Effector memory CD8-positive, alpha-beta T cell (primary cell): Measurements from ENCODE around the gene HAUS1.
"Not testable (repeated sequence)": the region's sequence is repeated elsewhere in the genome, so short reads cannot be mapped to it uniquely, and the experiment has no call there.

Experiments used
- ATAC-seq: fragments of 150-1000 bp; cut with Tn5 transposase; replicated peaks from 2 replicates; pipeline ENCODE4 v1.10.0; 2021; ENCODE audit warnings: mild to moderate bottlenecking, moderate library complexity
- DNase-seq, 3 experiments: peaks; one replicate each; pipeline ENCODE4 v3.0.0; 2021
- H3K27ac Mint-ChIP-seq, 2 donors: one replicate each; pipeline ENCODE4 v1.8.0; 2022; ENCODE audit warnings: mild to moderate bottlenecking in 2 of 2, mixed read lengths in 2 of 2, moderate library complexity in 2 of 2
- H3K27me3 Mint-ChIP-seq, 2 donors: one replicate each; pipeline ENCODE4 v1.8.0; 2022; ENCODE audit warnings: mixed read lengths in 2 of 2
- H3K36me3 Mint-ChIP-seq: one replicate; pipeline ENCODE4 v1.8.0; 2022; ENCODE audit warnings: mild to moderate bottlenecking, moderate library complexity, mixed read lengths; ENCODE audit not compliant: insufficient read depth
- H3K4me1 Mint-ChIP-seq, 2 donors: one replicate each; pipeline ENCODE4 v1.8.0; 2022; ENCODE audit warnings: low read depth in 2 of 2, mixed read lengths in 2 of 2
- H3K4me3 Mint-ChIP-seq, 2 donors: one replicate each; pipeline ENCODE4 v1.8.0; 2022; ENCODE audit warnings: mild to moderate bottlenecking in 2 of 2, mixed read lengths in 2 of 2, moderate library complexity in 2 of 2
- H3K9me3 Mint-ChIP-seq, 2 donors: one replicate each; pipeline ENCODE4 v1.8.0; 2022; ENCODE audit warnings: mixed read lengths in 2 of 2

Gene HAUS1

DNA sequence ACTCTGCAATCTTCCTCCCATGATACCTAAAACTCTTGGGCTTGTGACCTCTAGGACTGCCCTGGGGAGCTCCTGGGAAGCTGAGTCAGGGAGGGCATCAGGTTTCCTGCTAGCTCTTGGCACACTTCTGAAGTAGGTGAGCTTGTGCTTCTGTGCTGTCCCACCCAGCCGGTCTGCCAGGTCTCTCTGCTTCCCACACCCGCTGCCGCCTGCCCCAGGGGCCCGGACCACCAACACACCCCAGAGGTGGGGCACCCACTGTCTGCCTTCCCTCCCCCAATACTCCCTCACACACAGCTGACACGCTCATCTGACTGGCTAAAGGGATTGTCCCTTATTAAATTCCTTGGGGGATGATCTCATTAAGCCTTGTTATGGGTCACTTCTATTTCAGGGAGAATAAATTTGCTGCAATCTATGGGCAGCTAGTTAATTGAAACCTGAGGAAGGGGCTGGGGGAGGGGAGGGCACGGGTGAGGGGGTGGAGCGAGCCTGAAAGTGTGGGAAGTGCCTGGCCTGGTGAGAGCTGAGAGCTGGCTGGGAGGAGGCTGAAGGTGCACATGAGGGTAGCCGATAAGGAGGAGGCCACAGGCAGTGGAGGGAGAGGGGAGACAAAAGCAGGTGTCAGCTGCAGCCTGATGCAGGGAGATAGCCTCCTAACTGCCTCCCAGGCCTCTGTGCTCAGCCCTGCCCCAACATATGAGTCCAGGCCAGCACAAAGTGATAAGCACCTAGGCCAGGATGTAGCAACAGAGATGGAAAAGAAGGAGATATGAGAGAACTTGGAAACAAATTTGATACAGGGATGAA, 48.8 kb downstream of the HAUS1 start:
- DNase-seq: no peak
- H3K36me3 Mint-ChIP-seq: no peaks in the 10 kb centered on the region
- no peak overlapping the region for H3K27ac Mint-ChIP-seq
- H3K9me3 Mint-ChIP-seq: no peaks in the 10 kb centered on the region
- H3K27me3 Mint-ChIP-seq: no peaks in the 10 kb centered on the region
- H3K4me1 Mint-ChIP-seq: peaks cover 32 to 48% of the 10 kb centered on the region in 2 donors
- no peak overlapping the region for H3K4me3 Mint-ChIP-seq
- ATAC-seq: no peak

DNA sequence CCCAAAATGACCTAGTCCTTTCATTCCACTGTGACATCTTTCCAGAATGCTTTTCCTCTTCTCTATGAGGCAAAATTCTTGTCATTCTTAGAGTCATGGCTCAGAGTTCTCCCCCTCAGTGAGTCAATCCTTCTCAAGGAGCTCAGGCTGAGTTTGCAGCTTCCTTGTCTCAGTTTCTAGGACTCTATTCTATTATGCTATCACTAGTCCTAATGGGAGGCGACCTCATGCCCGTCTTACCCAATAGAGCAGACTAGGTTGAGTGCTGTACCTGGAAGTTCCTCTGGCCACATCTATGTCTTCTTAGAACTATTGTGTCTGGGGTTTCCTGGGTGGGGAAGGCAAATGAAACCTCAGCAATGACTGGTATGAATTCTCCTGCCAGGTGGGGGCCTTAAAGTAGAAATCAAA, 51.5 kb downstream of the HAUS1 start:
- H3K27me3 Mint-ChIP-seq: no peaks in the 10 kb centered on the region
- ATAC-seq: peak; percentile 97
- H3K4me3 Mint-ChIP-seq: peak overlapping the region; percentile 42 to 72
- H3K9me3 Mint-ChIP-seq: no peaks in the 10 kb centered on the region
- H3K27ac Mint-ChIP-seq: peak overlapping the region; percentile 92
- H3K36me3 Mint-ChIP-seq: no peaks in the 10 kb centered on the region
- peaks cover 27 to 41% of the 10 kb centered on the region in 2 donors for H3K4me1 Mint-ChIP-seq
- DNase-seq: peak in 2 of 3 experiments; percentile 11 to 14

- H3K9me3 Mint-ChIP-seq: no peaks in the 10 kb centered on the region
- no peaks in the 10 kb centered on the region for H3K36me3 Mint-ChIP-seq
- ATAC-seq (peak; percentile 41), DNase-seq (no peak)
- peak overlapping the region; percentile 92 for H3K27ac Mint-ChIP-seq
- H3K27me3 Mint-ChIP-seq: no peaks in the 10 kb centered on the region
- H3K4me1 Mint-ChIP-seq: peaks cover 27 to 41% of the 10 kb centered on the region in 2 donors
- H3K4me3 Mint-ChIP-seq: peak overlapping the region; percentile 42 to 72
These were observed 52.0 kb downstream of the HAUS1 start for GRCh38 chr18:46156124-46156745.

GRCh38 chr18:46156843-46157242, 52.7 kb downstream of the HAUS1 start:
- Mint-ChIP-seq H3K27me3 (no peaks in the 10 kb centered on the region), H3K27ac (peak overlapping the region; percentile 92), H3K9me3 (no peaks in the 10 kb centered on the region), H3K36me3 (no peaks in the 10 kb centered on the region), H3K4me3 (peak overlapping the region; percentile 42 to 72), H3K4me1 (peaks cover 27 to 41% of the 10 kb centered on the region in 2 donors)
- no peak for DNase-seq
- no peak for ATAC-seq

- Mint-ChIP-seq H3K4me1 (peaks cover 32 to 46% of the 10 kb centered on the region in 2 donors), H3K9me3 (no peaks in the 10 kb centered on the region), H3K27me3 (no peaks in the 10 kb centered on the region), H3K4me3 (no peak overlapping the region), H3K36me3 (no peaks in the 10 kb centered on the region), H3K27ac (no peak overlapping the region)
- DNase-seq: no peak
- no peak for ATAC-seq
These were observed 54.3 kb downstream of the HAUS1 start for GRCh38 chr18:46158499-46158898.

DNA sequence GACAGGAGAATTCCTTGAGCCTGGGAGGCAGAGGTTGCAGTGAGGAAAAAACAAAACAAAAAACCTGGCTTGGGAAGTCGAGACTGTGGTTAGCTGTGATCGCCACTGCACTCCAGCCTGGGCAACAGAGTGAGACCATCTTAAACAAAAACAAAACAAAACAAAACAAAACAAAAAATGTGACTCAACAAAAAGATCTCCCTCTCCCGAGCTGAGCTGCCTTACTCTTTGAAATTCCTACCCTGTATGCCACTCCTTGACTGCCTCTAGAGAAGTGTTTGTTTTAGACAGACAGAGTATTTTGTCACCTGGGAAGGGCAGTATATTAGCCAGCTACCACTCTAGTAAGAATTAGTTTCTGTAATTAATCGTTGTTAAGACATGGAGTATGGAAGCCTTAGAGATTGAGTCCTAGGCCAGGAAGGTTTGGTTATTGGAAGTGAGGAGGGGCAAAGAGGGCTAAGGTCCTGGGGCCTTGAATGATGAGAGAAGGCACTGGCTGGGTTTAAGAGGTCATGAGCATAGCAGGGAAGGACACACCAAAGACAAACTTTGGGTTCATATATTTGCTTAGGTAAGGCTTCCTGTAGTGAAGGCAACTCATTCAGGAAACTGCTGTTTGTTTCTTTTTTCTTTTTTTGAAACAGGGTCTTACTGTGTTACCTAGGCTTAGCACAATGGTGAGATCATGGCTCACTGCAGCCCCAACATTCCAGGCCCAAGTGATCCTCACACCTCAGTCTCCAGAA, 56.0 kb downstream of the HAUS1 start:
- no peaks in the 10 kb centered on the region for H3K9me3 Mint-ChIP-seq
- DNase-seq (no peak), ATAC-seq (no peak)
- no peak overlapping the region for H3K4me3 Mint-ChIP-seq
- no peaks in the 10 kb centered on the region for H3K27me3 Mint-ChIP-seq
- peaks cover 31 to 37% of the 10 kb centered on the region in 2 donors for H3K4me1 Mint-ChIP-seq
- H3K27ac Mint-ChIP-seq: no peak overlapping the region
- no peaks in the 10 kb centered on the region for H3K36me3 Mint-ChIP-seq

DNA sequence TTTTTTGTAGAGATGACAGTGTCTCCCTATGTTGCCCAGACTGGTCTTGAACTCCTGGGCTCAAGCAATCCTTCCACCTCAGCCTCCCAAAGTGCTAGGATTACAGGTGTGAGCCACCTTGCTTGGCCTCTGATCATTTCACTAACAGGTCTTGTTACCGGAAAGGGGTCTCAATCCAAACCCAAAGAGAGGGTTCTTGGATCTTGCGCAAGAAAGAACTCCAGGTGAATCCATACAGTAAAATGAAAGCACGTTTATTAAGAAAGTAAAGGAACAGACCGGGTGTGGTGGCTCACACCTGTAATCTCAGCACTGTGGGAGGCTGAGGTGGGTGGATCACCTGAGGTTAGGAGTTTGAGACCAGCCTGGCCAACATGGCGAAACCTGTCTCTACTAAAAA, 56.7 kb downstream of the HAUS1 start:
- H3K27ac Mint-ChIP-seq, H3K36me3 Mint-ChIP-seq, H3K4me3 Mint-ChIP-seq, H3K9me3 Mint-ChIP-seq, DNase-seq, ATAC-seq, H3K27me3 Mint-ChIP-seq: not testable (repeated sequence)
- peaks cover 25 to 31% of the 10 kb centered on the region in 2 donors for H3K4me1 Mint-ChIP-seq

GRCh38 chr18:46161703-46162396, 57.7 kb downstream of the HAUS1 start:
- no peak overlapping the region for H3K4me3 Mint-ChIP-seq
- ATAC-seq: no peak
- H3K36me3 Mint-ChIP-seq: no peaks in the 10 kb centered on the region
- H3K27ac Mint-ChIP-seq: no peak overlapping the region
- DNase-seq: no peak
- no peaks in the 10 kb centered on the region for H3K9me3 Mint-ChIP-seq
- no peaks in the 10 kb centered on the region for H3K27me3 Mint-ChIP-seq
- H3K4me1 Mint-ChIP-seq: peaks cover 14 to 26% of the 10 kb centered on the region in 2 donors

- no peaks in the 10 kb centered on the region for H3K9me3 Mint-ChIP-seq
- DNase-seq (no peak), ATAC-seq (no peak)
- no peaks in the 10 kb centered on the region for H3K27me3 Mint-ChIP-seq
- H3K36me3 Mint-ChIP-seq: no peaks in the 10 kb centered on the region
- no peak overlapping the region for H3K4me3 Mint-ChIP-seq
- peaks cover 10 to 19% of the 10 kb centered on the region in 2 donors for H3K4me1 Mint-ChIP-seq
- no peak overlapping the region for H3K27ac Mint-ChIP-seq
These were observed 58.9 kb downstream of the HAUS1 start for GRCh38 chr18:46163091-46163490.

DNA sequence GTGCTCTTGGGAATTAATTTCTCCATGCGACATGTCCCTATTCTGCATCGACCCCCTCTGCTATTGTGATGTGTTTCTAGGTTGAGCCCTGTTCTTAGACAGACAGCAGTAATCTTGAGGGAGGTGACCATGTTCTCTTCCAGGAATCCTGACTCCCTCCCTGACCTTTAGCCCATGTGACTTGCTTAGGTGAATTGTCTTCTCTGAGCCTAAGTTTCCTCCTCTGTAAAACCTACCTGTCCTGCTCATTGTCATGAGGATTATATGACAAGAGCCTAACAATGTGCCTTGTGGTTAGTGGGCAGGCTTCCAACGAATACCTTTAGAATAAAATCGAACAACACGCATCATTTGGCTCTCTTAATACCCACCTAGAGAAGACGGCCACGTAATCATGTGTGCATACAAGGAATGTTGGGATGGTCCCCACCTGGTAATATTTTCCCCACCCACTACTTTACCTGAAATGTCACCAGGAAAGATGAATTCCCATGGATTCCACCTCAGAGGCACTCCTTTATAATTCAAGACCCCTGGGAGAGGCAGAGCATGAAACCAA, 59.8 kb downstream of the HAUS1 start:
- H3K27me3 Mint-ChIP-seq: no peaks in the 10 kb centered on the region
- no peak for ATAC-seq
- no peak overlapping the region for H3K27ac Mint-ChIP-seq
- peaks cover 12 to 20% of the 10 kb centered on the region in 2 donors for H3K4me1 Mint-ChIP-seq
- H3K9me3 Mint-ChIP-seq: no peaks in the 10 kb centered on the region
- no peak overlapping the region for H3K4me3 Mint-ChIP-seq
- no peak for DNase-seq
- H3K36me3 Mint-ChIP-seq: no peaks in the 10 kb centered on the region

DNA sequence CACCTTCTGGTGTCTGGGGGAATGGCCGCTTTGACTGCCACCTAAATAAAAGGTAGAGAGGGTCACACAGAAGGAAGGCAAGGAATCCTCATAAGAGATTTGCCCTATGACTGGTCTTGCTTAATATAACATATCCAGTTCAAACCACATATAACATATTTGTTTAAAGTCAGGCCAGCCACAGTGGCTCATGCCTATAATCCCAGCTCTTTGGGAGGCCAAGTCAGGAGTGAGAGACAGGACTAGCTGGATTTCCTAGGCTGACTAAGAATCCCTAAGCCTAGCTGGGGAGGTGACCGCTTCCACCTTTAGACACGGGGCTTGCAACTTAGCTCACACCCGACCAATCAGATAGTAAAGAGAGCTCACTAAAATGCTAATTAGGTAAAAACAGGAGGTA, 60.3 kb downstream of the HAUS1 start:
- H3K36me3 Mint-ChIP-seq, H3K4me3 Mint-ChIP-seq, H3K9me3 Mint-ChIP-seq, H3K27ac Mint-ChIP-seq, DNase-seq, ATAC-seq, H3K27me3 Mint-ChIP-seq: not testable (repeated sequence)
- H3K4me1 Mint-ChIP-seq: peaks cover 12 to 23% of the 10 kb centered on the region in 2 donors

GRCh38 chr18:46164920-46165319, 60.7 kb downstream of the HAUS1 start:
- H3K27ac Mint-ChIP-seq: no peak overlapping the region
- ATAC-seq (no peak), DNase-seq (no peak)
- no peaks in the 10 kb centered on the region for H3K27me3 Mint-ChIP-seq
- peaks cover 12 to 23% of the 10 kb centered on the region in 2 donors for H3K4me1 Mint-ChIP-seq
- H3K36me3 Mint-ChIP-seq: no peaks in the 10 kb centered on the region
- H3K9me3 Mint-ChIP-seq: no peaks in the 10 kb centered on the region
- H3K4me3 Mint-ChIP-seq: no peak overlapping the region
